H1 (cell line): ENCODE measurements around the gene STAC2. TPM values are rescaled to one million over a fixed set of nuclear protein-coding genes. Genes with fewer than 3 reads are reported as not detected.

Source experiments
- CTCF ChIP-seq, 3 experiments: IDR thresholded peaks; 1 replicate in 2 of 3; 2 replicates in 1 of 3; pipeline versions ENCODE4 v1.5.1 to v1.6.1; 2011; ENCODE audit warnings: low read length in 3 of 3, mild to moderate bottlenecking in 3 of 3, inconsistent platforms in 2 of 3, low read depth in 1 of 3, moderate library complexity in 1 of 3; ENCODE audit not compliant: insufficient read depth in 1 of 3; ENCODE audit errors: control extremely low read depth in 1 of 3
- RAD21 ChIP-seq, 2 experiments: IDR thresholded peaks in 1 of 2; conservative IDR thresholded peaks in 1 of 2; 2 replicates each; pipeline ENCODE4 v1.6.1; 2011; ENCODE audit warnings: low read depth in 2 of 2, low read length in 2 of 2, improper control_type of control experiment in 1 of 2, inconsistent platforms in 1 of 2, mild to moderate bottlenecking in 1 of 2, moderate library complexity in 1 of 2
- polyA plus RNA-seq, 7 experiments: library from polyadenylated mRNA; depleted of rRNA in 3 of 7; stranded (reverse) in 5 of 7; unstranded in 2 of 7; fragments of >200 nt in 5 of 7; fragments of 200-250 nt in 2 of 7; gene quantifications; 1 replicate in 5 of 7; 2 replicates in 1 of 7; 4 replicates in 1 of 7; pipeline versions ENCODE4 v1.2.1 to v1.2.3, GENCODE V29; 2011 to 2013; ENCODE audit warnings: missing spikeins in 2 of 7, mixed read lengths in 2 of 7
- total RNA-seq: library from RNA; stranded (reverse); fragmentation: NEBNext Ultra II Directional; extraction: Animal tissue kit (Norgen Biotek cat#: 25700); gene quantifications from 2 replicates; pipeline ENCODE4 v1.2.1, GENCODE V29; 2021

Gene STAC2
- total and polyA plus RNA-seq, 2 of the 8 experiments (the other 6 are each of a cell fraction or from before 2014, with no cell fraction given): 1.5 to 6.0 TPM

GRCh38 chr17:39231591-39232551, 6.1 kb upstream of the STAC2 start (continued):
- TF ChIP-seq CTCF (IDR thresholded peaks at IDR 0.05; ENCODE audit: control extremely low read depth in 1 of 3, insufficient read depth in 1 of 3, low read depth in 1 of 3, low read length in 3 of 3) (peak; percentile 81 to 95 (median 88)), RAD21 (IDR thresholded peaks at IDR 0.05 in 1 of 2, conservative IDR thresholded peaks at IDR 0.05 in 1 of 2; ENCODE audit: low read depth in 2 of 2, low read length in 2 of 2) (peak; percentile 76 to 80)
